Embryonic facial prominence (tissue), 1 donor: ENCODE data around the gene KMT2B.
A peak's percentile ranks its signal among the peaks of the same experiment; 100 is the strongest.
"Not testable (repeated sequence)": the region's sequence is repeated elsewhere in the genome, so short reads cannot be mapped to it uniquely, and the experiment has no call there.

Experiments
- DNase-seq: peaks from one replicate; pipeline ENCODE4 v3.0.0-alpha.2; 2016; ENCODE audit errors: extremely low spot score

KMT2B gene

DNA sequence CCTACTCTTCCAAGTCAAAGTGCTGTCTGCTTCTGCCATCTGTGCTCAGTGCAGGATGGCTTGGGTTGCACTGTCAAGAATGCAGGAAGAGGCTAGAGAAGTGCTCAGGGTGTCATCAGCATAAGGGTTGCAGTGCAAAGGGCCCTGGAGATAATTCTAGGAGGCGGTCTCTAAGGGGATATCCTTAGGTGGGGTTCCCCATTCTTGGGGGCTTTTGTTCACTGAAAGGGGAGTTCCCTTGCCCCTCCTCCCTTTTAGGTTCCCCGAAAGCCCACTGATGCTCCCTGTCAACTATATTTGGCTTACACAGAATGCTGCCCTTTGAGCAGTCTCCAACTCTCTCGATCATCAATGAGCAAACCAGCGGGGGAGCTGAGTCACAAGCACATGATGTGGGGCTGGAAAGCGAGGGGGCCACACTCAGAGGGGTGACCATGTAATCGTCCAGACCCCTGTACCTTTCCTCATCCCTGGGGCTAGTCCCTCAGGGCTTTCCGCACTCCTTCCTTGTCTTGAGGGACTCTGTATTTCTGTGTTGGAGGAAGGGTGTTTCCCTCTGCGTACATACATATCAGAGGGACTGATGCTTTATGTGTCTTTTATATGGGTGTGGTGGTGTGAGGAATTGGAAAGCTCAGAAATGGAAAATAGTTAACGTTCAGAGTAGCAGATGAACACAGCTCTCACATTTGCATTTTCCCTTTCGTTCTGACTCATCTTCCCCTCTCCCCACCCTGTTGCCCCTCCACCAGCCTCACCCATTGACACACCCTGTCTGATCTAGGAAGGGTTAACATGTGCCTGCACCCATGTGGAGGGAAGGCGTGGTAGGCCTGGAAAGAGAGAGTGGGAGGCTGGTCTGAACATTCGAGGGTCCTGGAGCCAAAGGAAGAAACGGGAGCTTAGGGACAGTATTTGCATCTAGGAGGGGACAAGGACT lies 6.7 kb upstream of the KMT2B start:
- DNase-seq: no peak

DNA sequence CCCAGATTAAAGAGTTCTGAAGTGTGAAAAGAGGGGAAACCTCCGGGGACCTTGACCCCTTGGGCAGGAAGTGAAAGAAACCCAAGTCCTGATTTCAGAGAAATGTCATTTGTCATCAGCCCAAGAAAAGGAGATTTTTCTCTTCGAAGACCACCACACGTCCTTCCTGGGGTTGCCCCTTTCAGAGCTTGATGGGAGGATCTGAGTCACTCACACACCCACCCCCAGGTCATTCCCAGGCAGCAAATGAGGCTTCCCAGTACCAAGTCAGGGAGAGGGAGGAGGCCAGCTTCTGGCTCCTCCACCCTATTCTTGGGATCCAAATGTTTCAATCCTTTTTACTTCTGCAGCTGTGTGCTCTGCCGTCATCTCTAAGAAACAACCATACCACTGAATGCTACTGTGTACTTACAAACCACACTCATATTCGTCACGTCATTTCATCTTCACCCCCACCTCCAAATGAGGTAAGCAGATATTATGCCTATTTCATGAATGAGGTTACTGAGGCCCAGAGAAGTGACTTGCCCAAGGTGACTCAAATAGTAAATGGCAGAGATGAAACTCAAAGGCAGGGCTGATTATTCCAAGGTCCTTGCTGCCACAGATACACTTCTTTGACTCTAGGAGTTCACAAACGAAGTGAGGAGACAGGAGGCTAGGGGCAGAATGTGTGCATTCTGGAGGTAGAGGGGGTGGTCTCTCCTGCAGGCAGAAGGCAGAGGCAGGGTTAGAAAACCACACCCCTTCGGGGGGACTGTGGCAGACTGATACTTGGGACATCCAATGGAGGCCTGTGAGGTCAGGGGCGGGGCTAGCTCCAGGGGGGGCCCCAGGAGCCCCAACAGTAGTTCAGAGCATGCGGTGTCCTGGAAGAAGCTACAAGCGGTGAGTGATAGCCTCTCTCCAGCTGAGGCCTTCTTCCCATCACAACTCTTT lies 5.0 kb upstream of the KMT2B start:
- DNase-seq: no peak

- DNase-seq: no peak
Measured at GRCh38 chr19:35713506-35713850, 4.3 kb upstream of the KMT2B start.

- DNase-seq: no peak
Measured at GRCh38 chr19:35713904-35714495, 3.8 kb upstream of the KMT2B start.

GRCh38 chr19:35714601-35715354 lies 3.0 kb upstream of the KMT2B start:
- no peak for DNase-seq

- DNase-seq: no peak
Measured at GRCh38 chr19:35715355-35715809, 2.4 kb upstream of the KMT2B start.

DNA sequence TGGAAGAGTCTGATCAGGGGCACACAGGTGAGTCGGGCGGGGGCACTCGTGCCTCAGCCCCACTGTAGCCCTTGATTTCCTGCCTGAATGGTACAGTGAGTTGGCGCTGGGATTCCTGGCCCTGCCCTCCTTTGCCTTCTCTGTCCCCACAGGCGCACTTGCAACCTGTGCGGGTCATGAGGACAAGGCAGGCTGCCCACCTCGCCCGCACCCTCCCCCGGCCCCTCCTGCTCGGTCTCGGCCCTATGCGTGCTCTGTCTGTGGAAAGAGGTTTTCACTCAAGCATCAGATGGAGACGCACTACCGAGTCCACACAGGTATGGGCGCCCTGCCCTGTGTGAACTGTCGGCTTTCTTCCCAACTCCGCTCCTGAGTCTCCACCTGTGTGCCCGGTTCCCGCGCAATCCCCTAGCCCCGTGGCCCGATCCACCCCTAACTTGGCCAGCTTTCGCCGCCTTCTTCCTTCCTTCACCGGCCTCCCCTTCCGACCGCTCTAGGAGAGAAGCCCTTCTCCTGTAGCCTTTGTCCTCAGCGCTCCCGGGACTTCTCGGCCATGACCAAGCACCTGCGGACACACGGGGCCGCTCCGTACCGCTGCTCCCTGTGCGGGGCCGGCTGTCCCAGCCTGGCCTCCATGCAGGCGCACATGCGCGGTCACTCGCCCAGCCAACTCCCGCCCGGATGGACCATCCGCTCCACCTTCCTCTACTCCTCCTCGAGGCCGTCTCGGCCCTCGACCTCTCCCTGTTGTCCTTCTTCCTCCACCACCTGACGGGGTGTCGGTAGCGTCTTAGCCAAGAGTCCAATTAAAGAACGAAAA lies 1.6 kb upstream of the KMT2B start:
- DNase-seq: no peak

GRCh38 chr19:35716801-35717664 lies 770 bp upstream of the KMT2B start:
- peak; percentile 90 for DNase-seq

GRCh38 chr19:35718345-35719041 lies 690 bp downstream of the KMT2B start:
- no peak for DNase-seq

DNA sequence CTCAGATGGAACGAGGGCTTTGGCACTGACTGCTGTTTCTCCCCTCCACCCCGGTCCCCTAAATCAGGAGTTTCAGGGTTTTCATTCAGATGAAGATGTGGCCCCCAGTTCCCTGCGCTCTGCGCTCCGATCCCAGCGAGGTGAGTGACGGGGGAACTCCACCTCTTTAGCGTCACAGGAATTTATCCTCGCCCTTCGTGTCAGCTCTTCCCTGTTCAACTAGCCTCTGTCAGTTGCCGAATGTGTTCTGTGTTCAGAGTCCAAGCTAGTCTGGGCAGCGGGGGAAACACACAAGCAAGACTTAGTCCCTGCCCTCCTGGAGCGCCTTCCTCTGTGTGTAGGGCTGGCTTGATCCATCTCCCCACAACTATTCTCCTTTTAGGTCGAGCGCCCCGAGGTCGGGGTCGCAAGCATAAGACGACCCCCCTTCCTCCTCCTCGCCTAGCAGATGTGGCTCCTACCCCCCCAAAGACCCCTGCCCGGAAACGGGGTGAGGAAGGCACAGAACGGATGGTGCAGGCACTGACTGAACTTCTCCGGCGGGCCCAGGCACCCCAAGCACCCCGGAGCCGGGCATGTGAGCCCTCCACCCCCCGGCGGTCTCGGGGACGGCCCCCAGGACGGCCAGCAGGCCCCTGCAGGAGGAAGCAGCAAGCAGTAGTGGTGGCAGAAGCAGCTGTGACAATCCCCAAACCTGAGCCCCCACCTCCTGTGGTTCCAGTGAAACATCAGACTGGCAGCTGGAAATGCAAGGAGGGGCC lies 1.8 kb downstream of the KMT2B start:
- no peak for DNase-seq

DNA sequence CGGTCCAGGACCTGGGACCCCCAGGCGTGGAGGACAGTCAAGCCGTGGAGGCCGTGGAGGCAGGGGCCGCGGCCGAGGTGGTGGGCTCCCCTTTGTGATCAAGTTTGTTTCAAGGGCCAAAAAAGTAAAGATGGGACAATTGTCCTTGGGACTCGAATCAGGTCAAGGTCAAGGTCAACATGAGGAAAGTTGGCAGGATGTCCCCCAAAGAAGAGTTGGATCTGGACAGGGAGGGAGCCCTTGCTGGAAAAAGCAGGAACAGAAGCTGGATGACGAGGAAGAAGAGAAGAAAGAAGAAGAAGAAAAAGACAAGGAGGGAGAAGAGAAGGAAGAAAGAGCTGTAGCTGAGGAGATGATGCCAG lies 2.3 kb downstream of the KMT2B start:
- DNase-seq: no peak

DNA sequence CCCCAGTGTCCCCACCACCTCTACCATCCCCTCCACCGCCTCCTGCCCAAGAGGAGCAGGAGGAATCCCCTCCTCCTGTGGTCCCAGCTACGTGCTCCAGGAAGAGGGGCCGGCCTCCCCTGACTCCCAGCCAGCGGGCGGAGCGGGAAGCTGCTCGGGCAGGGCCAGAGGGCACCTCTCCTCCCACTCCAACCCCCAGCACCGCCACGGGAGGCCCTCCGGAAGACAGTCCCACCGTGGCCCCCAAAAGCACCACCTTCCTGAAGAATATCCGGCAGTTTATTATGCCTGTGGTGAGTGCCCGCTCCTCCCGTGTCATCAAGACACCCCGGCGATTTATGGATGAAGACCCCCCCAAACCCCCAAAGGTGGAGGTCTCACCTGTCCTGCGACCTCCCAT lies 2.8 kb downstream of the KMT2B start:
- no peak for DNase-seq

GRCh38 chr19:35721374-35721773 lies 3.6 kb downstream of the KMT2B start:
- no peak for DNase-seq

- no peak for DNase-seq
Measured at GRCh38 chr19:35722461-35722860, 4.7 kb downstream of the KMT2B start.

DNA sequence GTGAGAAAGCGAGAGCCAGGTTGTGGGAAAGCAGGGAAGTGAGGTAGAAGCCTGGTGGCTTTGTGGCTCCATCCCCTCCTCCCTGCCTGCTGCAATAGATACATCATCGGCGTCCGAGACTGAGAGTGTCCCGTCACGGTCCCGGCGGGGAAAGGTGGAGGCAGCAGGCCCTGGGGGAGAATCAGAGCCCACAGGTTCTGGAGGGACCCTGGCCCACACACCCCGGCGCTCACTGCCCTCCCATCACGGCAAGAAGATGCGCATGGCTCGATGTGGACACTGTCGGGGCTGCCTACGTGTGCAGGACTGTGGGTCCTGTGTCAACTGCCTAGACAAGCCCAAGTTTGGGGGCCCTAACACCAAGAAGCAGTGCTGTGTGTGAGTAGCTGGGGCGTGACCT lies 5.1 kb downstream of the KMT2B start:
- DNase-seq: no peak

GRCh38 chr19:35723671-35724070 lies 5.9 kb downstream of the KMT2B start:
- DNase-seq: no peak

DNA sequence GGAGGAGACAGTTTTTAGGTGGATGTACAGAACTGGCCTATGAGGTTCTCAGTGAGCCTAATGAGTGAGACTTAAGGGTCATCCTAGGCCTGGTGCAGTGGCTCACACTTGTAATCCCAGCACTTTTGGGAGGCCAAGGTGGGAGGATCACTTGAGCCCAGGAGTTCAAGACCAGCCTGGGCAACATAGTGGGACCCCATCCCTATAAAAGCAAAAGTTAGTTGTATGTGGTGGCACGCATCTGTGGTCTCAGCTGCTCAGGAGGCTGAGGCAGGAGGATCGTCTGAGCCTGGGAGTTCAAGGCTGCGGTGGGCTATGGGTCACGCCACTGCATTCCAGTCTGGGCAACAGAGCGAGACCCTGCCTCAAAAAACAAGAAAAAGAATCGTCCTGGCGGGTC lies 6.3 kb downstream of the KMT2B start:
- DNase-seq: not testable (repeated sequence)

GRCh38 chr19:35724560-35724959 lies 6.8 kb downstream of the KMT2B start:
- DNase-seq: no peak
